ENCODE measurements around the gene TMEM135.

DNA sequence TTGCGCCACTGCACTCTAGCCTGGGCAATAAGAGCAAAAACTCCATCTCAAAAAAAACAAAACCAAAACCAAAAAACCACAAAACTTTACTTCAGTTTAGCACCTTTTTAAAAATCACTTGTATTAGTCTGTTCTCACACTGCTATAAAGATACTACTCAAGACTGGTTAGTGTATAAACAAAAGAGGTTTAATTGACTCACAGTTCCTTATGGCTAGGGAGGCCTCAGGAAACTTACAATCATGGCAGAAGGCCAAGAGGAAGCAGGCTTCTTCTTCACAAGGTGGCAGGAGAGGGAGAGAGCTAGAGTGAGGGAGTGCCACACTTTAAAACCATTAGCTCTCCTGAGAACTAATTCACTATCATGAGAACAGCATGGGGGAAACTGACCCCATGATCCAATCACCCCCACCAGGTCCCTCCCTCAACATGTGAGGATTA, 261.3 kb downstream of the TMEM135 start:
- TF ChIP-seq, protein P1, sequence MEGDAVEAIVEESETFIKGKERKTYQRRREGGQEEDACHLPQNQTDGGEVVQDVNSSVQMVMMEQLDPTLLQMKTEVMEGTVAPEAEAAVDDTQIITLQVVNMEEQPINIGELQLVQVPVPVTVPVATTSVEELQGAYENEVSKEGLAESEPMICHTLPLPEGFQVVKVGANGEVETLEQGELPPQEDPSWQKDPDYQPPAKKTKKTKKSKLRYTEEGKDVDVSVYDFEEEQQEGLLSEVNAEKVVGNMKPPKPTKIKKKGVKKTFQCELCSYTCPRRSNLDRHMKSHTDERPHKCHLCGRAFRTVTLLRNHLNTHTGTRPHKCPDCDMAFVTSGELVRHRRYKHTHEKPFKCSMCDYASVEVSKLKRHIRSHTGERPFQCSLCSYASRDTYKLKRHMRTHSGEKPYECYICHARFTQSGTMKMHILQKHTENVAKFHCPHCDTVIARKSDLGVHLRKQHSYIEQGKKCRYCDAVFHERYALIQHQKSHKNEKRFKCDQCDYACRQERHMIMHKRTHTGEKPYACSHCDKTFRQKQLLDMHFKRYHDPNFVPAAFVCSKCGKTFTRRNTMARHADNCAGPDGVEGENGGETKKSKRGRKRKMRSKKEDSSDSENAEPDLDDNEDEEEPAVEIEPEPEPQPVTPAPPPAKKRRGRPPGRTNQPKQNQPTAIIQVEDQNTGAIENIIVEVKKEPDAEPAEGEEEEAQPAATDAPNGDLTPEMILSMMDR (IDR thresholded peaks at IDR 0.05; ENCODE audit: insufficient read depth, low read depth, low read length): no peak
- TF ChIP-seq EZH2 (IDR thresholded peaks at IDR 0.05; ENCODE audit: insufficient read depth, low read length): no peak
